B cell (primary cell): ENCODE data around the gene PARN. TPM values are rescaled to one million over a fixed set of nuclear protein-coding genes. Genes with fewer than 3 reads are reported as not detected.

ENCODE experiments used
- ATAC-seq: fragments of 200-7000 bp; cut with Tn5 transposase; one replicate; pipeline ENCODE4 v1.10.0; 2021; ENCODE audit warnings: low read depth, mild to moderate bottlenecking, moderate number of reproducible peaks, moderate library complexity
- CTCF ChIA-PET: fragments of 350-600 bp; sonication (Branson Sonifier 250); formaldehyde crosslinking; loops from one replicate; lab custom pipeline; 2021; ENCODE audit warnings: antibody characterized with exemption, inconsistent platforms; lab: Charles Lee
- POLR2A ChIA-PET: fragments of 350-600 bp; sonication (Branson Sonifier 250); formaldehyde crosslinking; loops from one replicate; lab custom pipeline; 2021; ENCODE audit warnings: antibody characterized with exemption; lab: Charles Lee
- DNase-seq: peaks from one replicate; pipeline ENCODE4 v3.0.0; 2013
- H2AFZ ChIP-seq: 2 replicates; pipeline ENCODE4 v1.6.1; 2012; ENCODE audit warnings: mild to moderate bottlenecking, low read depth, low read length; ENCODE audit not compliant: insufficient read depth, poor library complexity, severe bottlenecking
- H3K27ac ChIP-seq, 2 donors: 1 replicate in 1 of 2; 2 replicates in 1 of 2; pipeline ENCODE4 v1.5.1; 2012 to 2013; ENCODE audit warnings: low read length in 2 of 2, mild to moderate bottlenecking in 2 of 2, moderate library complexity in 1 of 2
- H3K27me3 ChIP-seq, 4 experiments: fragments of 200-600 bp in 1 of 4; sonication (generic) in 1 of 4; replicated peaks in 1 of 4; 1 replicate in 2 of 4; 2 replicates in 2 of 4; pipeline versions ENCODE4 v1.6.1 to v1.7.0; 2013 to 2016; ENCODE audit warnings: low read length in 3 of 4, mild to moderate bottlenecking in 2 of 4, mixed read lengths in 1 of 4, moderate library complexity in 1 of 4; ENCODE audit not compliant: insufficient read depth in 4 of 4, control insufficient read depth in 3 of 4; ENCODE audit errors: control extremely low read depth in 1 of 4
- H3K36me3 ChIP-seq, 2 experiments: replicated peaks in 1 of 2; 1 replicate in 1 of 2; 2 replicates in 1 of 2; pipeline versions ENCODE4 v1.6.1 to v1.7.1; 2013; ENCODE audit warnings: low read length in 1 of 2; ENCODE audit not compliant: insufficient read depth in 2 of 2, control insufficient read depth in 1 of 2; ENCODE audit errors: control extremely low read depth in 1 of 2, extremely low read depth in 1 of 2
- H3K4me1 ChIP-seq, 2 donors: fragments of 200-600 bp in 1 of 2; sonication (generic) in 1 of 2; 1 replicate in 1 of 2; 2 replicates in 1 of 2; pipeline versions ENCODE4 v1.5.1 to v1.6.1; 2013 to 2017; ENCODE audit warnings: low read length in 2 of 2; ENCODE audit not compliant: control insufficient read depth in 2 of 2, insufficient read depth in 2 of 2
- H3K4me2 ChIP-seq: replicated peaks from 2 replicates; pipeline ENCODE3; 2012; ENCODE audit warnings: mild to moderate bottlenecking, low read depth, low read length; ENCODE audit not compliant: poor library complexity, severe bottlenecking
- H3K4me3 ChIP-seq, 5 experiments: fragments of 200-600 bp in 1 of 5; sonication (generic) in 1 of 5; 1 replicate in 3 of 5; 2 replicates in 2 of 5; pipeline versions ENCODE4 v1.5.1 to v1.7.0; 2011 to 2016; ENCODE audit warnings: low read length in 4 of 5, mild to moderate bottlenecking in 4 of 5, low read depth in 2 of 5, control low read depth in 1 of 5, moderate library complexity in 1 of 5; ENCODE audit not compliant: insufficient read depth in 1 of 5; ENCODE audit errors: control extremely low read depth in 1 of 5, extremely low read depth in 1 of 5
- H3K79me2 ChIP-seq: fragments of 200-600 bp; sonication (generic); one replicate; pipeline ENCODE4 v1.6.0; 2016; ENCODE audit warnings: low read length; ENCODE audit not compliant: control insufficient read depth, insufficient read depth
- H3K9ac ChIP-seq: fragments of 200-600 bp; sonication (generic); 2 replicates; pipeline ENCODE4 v1.6.1; 2017; ENCODE audit warnings: mild to moderate bottlenecking, low read length, moderate library complexity
- H3K9me3 ChIP-seq, 3 donors: one replicate each; pipeline versions ENCODE4 v1.6.1 to v1.7.1; 2013; ENCODE audit warnings: low read length in 2 of 3; ENCODE audit not compliant: control insufficient read depth in 2 of 3, insufficient read depth in 1 of 3; ENCODE audit errors: control extremely low read depth in 1 of 3
- H4K20me1 ChIP-seq: 2 replicates; pipeline ENCODE4 v1.6.0; 2012; ENCODE audit warnings: mild to moderate bottlenecking, low read length; ENCODE audit not compliant: insufficient read depth, control insufficient read depth, poor library complexity, severe bottlenecking
- H3K27ac Mint-ChIP-seq: one replicate; pipeline ENCODE4 v1.8.0; 2021; ENCODE audit warnings: mixed read lengths
- H3K27me3 Mint-ChIP-seq: one replicate; pipeline ENCODE4 v1.8.0; 2021; ENCODE audit warnings: mixed read lengths
- H3K4me1 Mint-ChIP-seq: one replicate; pipeline ENCODE4 v1.8.0; 2021; ENCODE audit warnings: mixed read lengths
- H3K4me3 Mint-ChIP-seq: one replicate; pipeline ENCODE4 v1.8.0; 2021; ENCODE audit warnings: mixed read lengths
- H3K9me3 Mint-ChIP-seq: one replicate; pipeline ENCODE4 v1.8.0; 2022; ENCODE audit warnings: mixed read lengths; ENCODE audit not compliant: insufficient read depth
- EZH2 ChIP-seq: IDR thresholded peaks from 2 replicates; pipeline ENCODE4 v1.6.1; 2012; ENCODE audit warnings: borderline replicate concordance, low read depth, mild to moderate bottlenecking, moderate library complexity, low read length; ENCODE audit not compliant: insufficient read depth, poor library complexity, severe bottlenecking
- WGBS: methylation state at CpG from one replicate; pipeline ENCODE4 v1.1.5; 2013; ENCODE audit warnings: missing lambda C conversion rate; ENCODE audit not compliant: insufficient coverage; 5-methylcytosine and 5-hydroxymethylcytosine counted together
- intact Hi-C: fragments of 100-400 bp; cut with micrococcal nuclease; formaldehyde crosslinking; loops from one replicate; pipeline ENCODE4 v1.10.0; 2022
- polyA plus RNA-seq: library from polyadenylated mRNA; depleted of rRNA; stranded (reverse); fragments of >200 nt; gene quantifications from 2 replicates; pipeline ENCODE4 v1.2.3, GENCODE V29; 2012
- total RNA-seq, 2 donors: library from RNA; stranded (reverse); fragments of 120-200 nt in 1 of 2; gene quantifications; 1 replicate in 1 of 2; 2 replicates in 1 of 2; pipeline versions ENCODE4 v1.2.3 to v1.2.4, GENCODE V29; 2013 to 2022
- TF ChIP-seq, protein P1 (sequence below): fragments of 200-600 bp; IDR thresholded peaks from one replicate; pipeline ENCODE4 v1.8.0; 2022; ENCODE audit warnings: antibody characterized with exemption, mild to moderate bottlenecking

The PARN gene
- total and polyA plus RNA-seq, 2 donors (not counting 1 experiment from before 2014, with no cell fraction given) = 25.3 to 62.2 TPM

DNA sequence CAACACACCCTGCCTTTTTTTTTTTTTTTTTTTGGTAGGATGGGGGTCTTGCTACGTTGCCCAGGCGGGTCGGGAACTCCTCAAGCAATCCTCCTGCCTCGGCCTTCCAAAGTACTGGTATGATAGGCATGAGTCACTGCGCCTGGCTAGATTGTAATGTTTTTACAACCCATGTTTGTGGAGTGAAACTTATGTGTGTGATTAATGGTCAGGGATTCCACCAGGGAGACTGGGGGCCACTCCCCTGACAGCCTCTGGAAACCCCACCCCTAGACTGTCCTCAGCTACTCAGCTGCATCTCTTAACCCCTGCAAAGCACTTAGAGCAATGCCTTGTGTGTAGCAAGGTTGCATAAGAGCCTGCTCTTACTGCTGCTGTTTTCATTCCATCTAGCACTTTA, 220.5 kb downstream of the PARN start:
- Histone ChIP-seq H3K4me3 (no peak overlapping the region), H4K20me1 (no peaks in the 10 kb centered on the region), H3K9ac (no peak overlapping the region), H3K9me3 (peaks cover 0 to 5% (median 0%) of the 10 kb centered on the region in 3 donors), H3K4me2 (no peak overlapping the region), H3K4me1 (no peaks in the 10 kb centered on the region), H3K27ac (no peak overlapping the region), H2AFZ (no peak overlapping the region), H3K79me2 (no peaks in the 10 kb centered on the region), H3K36me3 (no peaks in the 10 kb centered on the region), H3K27me3 (no peaks in the 10 kb centered on the region)
- CTCF ChIA-PET = interaction anchor here (0.7 kb wide), 1 partner anchor 55 kb away, joined by 3 read pairs; no protein-coding TSS in a partner anchor
- intact Hi-C loops = loop anchor here (10.0 kb wide), 1 partner anchor 105 kb away; no protein-coding TSS in a partner anchor
- no peak overlapping the region for H3K27ac Mint-ChIP-seq
- POLR2A ChIA-PET = no interaction called here
- no peaks in the 10 kb centered on the region for H3K27me3 Mint-ChIP-seq
- ATAC-seq = no peak
- WGBS = no CpG with 5 or more reads among the region's 5 CpGs
- H3K4me3 Mint-ChIP-seq = no peak overlapping the region
- no peak for DNase-seq
- peaks cover 8% of the 10 kb centered on the region for H3K4me1 Mint-ChIP-seq
- TF ChIP-seq, protein P1, sequence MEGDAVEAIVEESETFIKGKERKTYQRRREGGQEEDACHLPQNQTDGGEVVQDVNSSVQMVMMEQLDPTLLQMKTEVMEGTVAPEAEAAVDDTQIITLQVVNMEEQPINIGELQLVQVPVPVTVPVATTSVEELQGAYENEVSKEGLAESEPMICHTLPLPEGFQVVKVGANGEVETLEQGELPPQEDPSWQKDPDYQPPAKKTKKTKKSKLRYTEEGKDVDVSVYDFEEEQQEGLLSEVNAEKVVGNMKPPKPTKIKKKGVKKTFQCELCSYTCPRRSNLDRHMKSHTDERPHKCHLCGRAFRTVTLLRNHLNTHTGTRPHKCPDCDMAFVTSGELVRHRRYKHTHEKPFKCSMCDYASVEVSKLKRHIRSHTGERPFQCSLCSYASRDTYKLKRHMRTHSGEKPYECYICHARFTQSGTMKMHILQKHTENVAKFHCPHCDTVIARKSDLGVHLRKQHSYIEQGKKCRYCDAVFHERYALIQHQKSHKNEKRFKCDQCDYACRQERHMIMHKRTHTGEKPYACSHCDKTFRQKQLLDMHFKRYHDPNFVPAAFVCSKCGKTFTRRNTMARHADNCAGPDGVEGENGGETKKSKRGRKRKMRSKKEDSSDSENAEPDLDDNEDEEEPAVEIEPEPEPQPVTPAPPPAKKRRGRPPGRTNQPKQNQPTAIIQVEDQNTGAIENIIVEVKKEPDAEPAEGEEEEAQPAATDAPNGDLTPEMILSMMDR = no peak
- no peak for TF ChIP-seq EZH2
- no peaks in the 10 kb centered on the region for H3K9me3 Mint-ChIP-seq

DNA sequence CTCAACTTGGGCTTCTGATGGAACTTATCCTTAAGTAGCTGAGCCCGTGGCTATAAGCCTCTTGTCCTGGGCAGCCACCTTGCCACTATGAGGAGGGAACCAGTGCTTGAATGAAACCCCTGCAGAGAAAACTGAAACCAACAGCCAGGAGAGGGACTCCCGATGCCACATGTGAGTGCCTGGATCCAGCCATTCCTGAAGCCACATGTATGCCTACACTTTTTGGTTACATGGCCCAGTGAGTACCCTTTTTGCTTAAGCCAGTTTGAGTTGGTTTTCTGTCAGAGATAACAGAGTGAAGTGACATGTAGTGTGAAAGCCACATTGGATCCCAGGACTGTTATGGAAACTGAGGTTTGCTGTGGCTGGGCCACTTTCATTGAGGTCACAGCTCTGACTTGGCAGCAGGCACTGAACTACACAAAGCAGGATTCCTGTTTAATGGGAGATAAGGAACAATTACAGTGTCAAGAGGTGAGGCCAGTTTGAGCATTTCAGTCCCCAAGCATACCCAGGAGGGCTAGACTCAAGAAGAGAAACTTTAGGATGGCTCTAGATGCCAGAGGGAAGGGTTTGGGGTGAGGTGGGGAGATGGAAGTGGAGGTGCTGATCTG, 222.2 kb downstream of the PARN start:
- H3K79me2 ChIP-seq = no peaks in the 10 kb centered on the region
- CTCF ChIA-PET = no interaction called here
- no peaks in the 10 kb centered on the region for H3K36me3 ChIP-seq
- no peak overlapping the region for H3K27ac ChIP-seq
- no peaks in the 10 kb centered on the region for H4K20me1 ChIP-seq
- 97% methylated on average over 2 of the region's 2 CpGs for WGBS
- Mint-ChIP-seq H3K4me1 (peaks cover 8% of the 10 kb centered on the region), H3K4me3 (no peak overlapping the region), H3K9me3 (no peaks in the 10 kb centered on the region), H3K27me3 (peaks cover 1% of the 10 kb centered on the region), H3K27ac (no peak overlapping the region)
- no peak overlapping the region for H2AFZ ChIP-seq
- intact Hi-C loops = loop anchor here (10.0 kb wide), 1 partner anchor 103 kb away; no protein-coding TSS in a partner anchor
- ATAC-seq = no peak
- H3K27me3 ChIP-seq = no peaks in the 10 kb centered on the region
- POLR2A ChIA-PET = no interaction called here
- peaks cover 0 to 5% (median 0%) of the 10 kb centered on the region in 3 donors for H3K9me3 ChIP-seq
- H3K4me1 ChIP-seq = no peaks in the 10 kb centered on the region
- H3K4me3 ChIP-seq = no peak overlapping the region
- no peak overlapping the region for H3K9ac ChIP-seq
- no peak for DNase-seq
- TF ChIP-seq, protein P1 = no peak
- TF ChIP-seq EZH2 = no peak
- no peak overlapping the region for H3K4me2 ChIP-seq
